GM21390 (cell line): Measurements from ENCODE around the gene HTR3B.
"Not testable (repeated sequence)": the region's sequence is repeated elsewhere in the genome, so short reads cannot be mapped to it uniquely, and the experiment has no call there.

ENCODE experiments used
- ATAC-seq: cut with Tn5 transposase; IDR thresholded peaks from one replicate; pipeline ENCODE4 v1.9.1; 2021; ENCODE audit not compliant: unreplicated experiment

Gene HTR3B, protein sequence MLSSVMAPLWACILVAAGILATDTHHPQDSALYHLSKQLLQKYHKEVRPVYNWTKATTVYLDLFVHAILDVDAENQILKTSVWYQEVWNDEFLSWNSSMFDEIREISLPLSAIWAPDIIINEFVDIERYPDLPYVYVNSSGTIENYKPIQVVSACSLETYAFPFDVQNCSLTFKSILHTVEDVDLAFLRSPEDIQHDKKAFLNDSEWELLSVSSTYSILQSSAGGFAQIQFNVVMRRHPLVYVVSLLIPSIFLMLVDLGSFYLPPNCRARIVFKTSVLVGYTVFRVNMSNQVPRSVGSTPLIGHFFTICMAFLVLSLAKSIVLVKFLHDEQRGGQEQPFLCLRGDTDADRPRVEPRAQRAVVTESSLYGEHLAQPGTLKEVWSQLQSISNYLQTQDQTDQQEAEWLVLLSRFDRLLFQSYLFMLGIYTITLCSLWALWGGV

DNA sequence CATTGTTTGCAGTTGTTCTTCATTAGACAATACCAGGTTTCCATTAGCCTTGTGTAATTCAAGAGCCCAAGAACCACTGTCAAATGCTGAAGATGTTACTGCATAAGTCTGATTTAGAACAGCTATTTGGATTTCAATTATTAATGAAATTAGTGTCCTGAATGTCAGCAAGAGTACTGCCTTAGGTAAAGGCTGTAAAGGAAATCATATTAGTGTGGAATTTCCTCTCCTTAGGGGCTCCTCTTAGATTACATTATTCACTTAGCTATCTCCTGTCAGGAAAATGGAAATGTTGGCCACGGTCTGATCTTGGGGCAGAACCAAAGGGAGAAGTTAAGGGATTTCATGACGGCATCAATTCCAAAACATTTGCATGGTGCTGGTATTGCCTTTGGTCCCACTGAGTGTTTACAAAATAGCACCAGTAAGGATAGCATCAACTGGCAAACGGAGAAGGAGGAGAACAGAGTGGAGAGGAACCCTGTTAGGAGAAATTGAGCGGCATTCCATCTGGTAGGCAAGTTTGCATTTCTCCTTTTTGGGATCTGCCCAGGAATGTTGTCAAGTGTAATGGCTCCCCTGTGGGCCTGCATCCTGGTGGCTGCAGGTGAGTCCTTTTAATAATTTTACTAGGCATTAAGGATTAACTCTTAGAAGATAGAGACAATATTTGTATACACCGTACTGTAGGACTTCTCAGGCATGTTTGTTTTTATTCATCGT is at the start of gene HTR3B:
Gene HTR3B (plus strand): TSS at position 418 of the 723 bp plus-strand sequence. CDS start 138 bp downstream, at position 556.
- ATAC-seq, result no peak

DNA sequence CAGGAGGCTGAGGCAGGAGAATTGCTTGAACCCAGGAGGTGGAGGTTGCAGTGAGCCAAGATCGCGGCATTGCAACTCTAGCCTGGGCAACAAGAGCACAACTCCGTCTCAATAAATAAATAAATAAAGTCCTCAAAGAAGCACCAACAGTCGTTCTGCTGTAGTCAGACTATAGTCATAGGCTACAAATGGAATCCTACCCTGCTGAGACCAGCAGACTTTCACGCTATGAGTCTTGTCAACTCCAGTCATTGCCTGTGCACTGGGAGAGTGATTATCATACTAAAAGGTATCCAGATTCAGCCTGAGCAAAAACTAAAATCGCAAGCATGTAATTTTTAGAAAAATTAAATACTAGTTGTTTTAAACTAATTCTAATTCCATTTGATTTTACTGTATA is 48.8 kb upstream of the HTR3B start:
- ATAC-seq, result no peak

DNA sequence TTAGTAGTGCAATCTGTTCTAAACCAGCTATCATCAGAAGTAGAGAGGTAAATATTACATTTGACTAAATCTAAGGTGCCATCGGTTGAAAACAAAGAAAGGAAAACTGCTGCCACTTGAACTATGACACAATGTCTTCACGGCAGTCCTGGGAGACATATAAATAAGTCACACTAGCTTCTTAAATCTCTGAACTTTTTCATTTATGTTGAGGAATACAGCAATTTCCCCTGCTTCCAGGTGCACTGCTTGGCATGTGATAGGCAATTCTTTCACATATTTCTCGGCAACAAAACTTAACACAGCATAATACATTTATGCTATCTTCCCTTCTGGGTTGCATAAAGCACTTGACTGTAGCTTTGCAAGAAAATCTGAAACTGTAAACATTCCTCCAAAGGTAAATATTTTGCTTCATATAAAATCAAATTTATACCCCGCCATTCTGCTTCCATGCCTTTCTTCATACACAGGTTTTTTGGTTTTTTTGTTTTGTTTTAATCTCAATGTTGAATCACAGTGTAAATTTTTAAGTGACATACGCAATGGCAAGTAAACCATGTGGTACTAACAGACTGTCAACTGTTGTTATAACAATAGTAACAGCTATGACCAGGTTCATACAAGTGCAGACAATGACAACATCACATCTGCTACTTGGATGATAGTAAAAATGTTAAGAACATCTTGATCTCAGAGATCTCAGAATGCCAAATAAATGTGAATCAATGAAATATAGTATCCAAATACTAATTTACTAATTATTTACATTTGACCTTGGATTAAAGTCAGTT is 47.4 kb upstream of the HTR3B start:
- no peak for ATAC-seq

DNA sequence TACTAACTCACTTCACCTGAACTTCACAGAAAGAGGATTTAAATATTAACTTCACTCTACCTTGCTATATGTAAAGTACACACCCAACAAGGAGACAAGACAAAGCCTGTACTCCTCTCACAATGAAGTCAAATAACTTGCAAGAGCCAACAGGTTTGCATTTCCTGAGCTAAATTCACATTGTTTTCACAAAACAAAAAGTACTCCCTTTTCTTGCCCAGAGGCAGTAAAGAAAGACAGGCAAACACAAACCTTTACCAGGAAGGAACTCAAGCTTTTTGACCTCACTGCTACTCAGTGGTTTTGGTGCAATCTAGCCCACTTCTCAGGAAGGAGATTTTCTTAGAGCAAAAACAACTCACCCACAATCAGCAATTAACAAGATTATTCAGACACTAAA is 44.9 kb upstream of the HTR3B start:
- ATAC-seq, result no peak

- ATAC-seq, result no peak
Observed at GRCh38 chr11:113862435-113862834, 42.2 kb upstream of the HTR3B start.

DNA sequence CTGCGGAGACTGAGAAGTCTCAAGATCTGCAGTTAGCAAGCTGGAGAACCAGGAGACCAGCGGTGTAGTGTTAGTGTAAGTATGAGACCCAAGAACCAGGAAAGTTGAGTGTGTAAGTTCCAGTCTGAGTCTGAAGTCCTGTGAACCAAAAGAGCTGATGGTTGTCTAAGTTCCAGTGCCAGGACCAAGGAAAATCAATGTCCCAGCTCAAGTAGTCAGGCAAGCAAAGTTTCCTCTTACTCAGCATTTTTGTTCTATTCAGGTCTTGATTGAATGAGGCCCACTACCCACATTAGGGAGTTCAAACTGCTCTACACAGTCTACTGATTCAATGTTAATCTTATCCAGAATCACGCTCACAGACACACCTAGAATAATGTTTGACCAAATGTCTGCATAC is 40.2 kb upstream of the HTR3B start:
- ATAC-seq, result no peak

DNA sequence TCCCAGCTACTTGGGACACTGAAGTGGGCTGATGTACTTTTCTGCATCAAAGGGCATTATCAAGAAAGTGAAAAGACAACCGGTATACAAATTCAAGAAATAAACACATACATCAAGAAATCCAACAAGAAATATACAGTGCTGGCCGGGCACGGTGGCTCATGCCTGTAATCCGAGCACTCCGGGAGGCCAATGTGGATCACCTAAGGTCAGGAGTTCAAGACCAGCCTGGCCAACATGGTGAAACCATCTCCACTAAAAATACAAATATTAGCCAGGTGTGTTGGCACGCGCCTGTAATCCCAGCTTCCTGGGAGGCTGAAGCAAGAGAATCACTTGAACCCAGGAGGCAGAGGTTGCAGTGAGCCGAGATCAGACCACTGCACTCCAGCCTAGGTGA is 38.7 kb upstream of the HTR3B start:
- ATAC-seq, result no peak

DNA sequence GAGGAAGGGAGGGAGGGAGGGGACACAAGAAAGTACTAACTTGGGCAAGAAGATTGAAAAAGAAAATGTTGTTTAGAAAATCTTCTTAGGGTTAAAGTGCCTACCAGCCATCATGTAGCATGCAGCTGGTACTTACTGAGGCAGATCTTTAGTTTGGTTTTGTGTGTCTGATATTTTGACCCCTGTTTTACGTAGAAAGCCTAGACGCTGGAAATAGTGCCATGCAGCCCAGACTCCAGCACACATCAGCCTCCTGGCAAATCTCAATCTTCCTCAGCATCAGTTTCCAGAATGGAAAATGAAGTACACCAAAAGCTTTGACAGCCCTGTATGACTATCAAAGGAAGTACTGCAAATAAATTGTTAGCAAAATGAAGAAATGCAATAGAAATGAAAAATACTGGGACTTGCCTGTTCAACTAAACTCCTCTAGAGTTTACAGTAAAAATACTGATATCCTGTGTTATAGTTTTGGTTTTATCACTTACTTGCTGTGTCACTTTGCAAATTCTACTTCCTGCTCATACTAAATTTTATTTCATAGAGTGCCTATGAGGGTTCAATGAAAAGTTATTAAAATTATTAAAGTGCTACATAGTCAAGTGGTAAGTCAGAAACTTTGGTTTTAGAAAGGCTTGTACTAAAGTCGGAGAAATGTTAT is 36.6 kb upstream of the HTR3B start:
- no peak for ATAC-seq

- ATAC-seq, result no peak
Observed at GRCh38 chr11:113871336-113871735, 33.3 kb upstream of the HTR3B start.

- ATAC-seq, result no peak
Observed at GRCh38 chr11:113873236-113873626, 31.4 kb upstream of the HTR3B start.

DNA sequence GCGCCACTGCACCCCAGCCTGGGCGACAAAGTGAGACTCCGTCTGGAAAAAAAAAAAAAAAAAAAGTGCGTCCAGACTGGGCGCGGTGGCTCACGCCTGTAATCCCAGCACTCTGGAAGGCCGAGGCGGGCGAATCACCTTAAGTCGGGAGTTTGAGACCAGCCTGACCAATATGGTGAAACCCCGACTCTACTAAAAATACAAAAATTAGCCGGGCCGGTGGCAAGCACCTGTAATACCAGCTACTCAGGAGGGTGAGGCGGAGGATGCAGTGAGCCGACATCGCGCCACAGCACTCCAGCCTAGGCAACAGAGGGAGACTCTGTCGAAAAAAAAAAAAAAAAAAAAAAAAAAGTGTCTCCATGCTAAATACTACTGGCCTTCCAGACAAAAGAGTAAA is 30.5 kb upstream of the HTR3B start:
- no peak for ATAC-seq

- peak; percentile 43 for ATAC-seq
Observed at GRCh38 chr11:113874581-113875233, 29.9 kb upstream of the HTR3B start.

- ATAC-seq, result peak; percentile 80
Observed at GRCh38 chr11:113875234-113876073, 29.1 kb upstream of the HTR3B start, which contains the start of gene USP28. TSS of gene USP28 (minus strand) at chr11:113875572. CDS start at chr11:113875501, 71 bp downstream.

DNA sequence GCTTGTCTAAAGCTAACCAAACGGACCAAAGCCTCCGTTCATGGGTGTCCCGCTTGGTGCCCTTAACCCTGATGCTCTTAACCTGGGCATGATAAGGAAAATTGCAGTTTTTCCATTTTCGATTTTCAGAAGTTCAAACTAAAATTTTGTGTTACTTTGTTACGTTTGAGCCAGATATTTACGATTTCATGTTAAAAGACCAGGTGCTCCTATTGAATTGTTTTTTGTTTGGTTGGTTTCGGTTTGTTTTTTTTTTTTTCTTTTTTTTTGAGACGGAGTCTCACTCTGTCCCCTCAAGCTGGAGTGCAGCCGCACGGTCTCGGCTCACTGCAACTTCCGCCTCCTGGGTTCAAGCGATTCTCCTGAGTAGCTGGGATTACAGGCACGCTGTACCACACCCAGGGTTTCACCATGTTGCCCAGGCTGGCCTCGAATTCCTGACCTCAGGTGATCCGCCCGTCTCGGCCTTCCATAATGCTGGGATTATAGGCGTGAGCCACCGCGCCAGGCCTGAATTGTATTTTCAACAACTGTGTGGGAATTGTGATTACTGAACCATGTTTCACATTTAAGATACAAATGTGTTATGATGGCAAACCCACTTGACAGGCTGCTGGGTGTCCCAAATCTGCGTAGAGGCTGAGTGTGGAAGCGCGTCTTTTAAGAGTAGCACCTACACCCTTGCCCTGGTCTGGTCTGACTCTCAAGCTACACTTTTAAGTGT is 28.4 kb upstream of the HTR3B start:
- ATAC-seq, result no peak

GRCh38 chr11:113876798-113877669 is 27.6 kb upstream of the HTR3B start:
- no peak for ATAC-seq

- ATAC-seq, result no peak
Observed at GRCh38 chr11:113877670-113878055, 26.9 kb upstream of the HTR3B start.

DNA sequence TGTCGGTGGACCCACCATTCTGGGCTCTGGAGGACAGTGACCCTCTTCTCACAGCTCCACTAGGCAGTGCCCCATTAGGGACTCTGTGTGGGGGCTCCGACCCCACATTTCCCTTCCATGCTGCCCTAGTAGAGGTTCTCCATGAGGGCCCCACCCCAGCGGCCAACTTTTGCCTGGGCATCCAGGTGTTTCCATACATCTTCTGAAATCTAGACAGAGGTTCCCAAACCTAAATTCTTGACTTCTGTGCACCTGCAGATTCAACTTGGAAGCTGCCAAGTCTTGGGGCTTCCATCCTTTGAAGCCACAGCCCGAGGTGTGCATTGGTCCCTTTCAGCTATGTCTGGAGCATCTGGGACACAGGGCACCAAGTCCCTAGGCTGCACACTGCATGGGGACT is 25.1 kb upstream of the HTR3B start:
- ATAC-seq, result not testable (repeated sequence)

DNA sequence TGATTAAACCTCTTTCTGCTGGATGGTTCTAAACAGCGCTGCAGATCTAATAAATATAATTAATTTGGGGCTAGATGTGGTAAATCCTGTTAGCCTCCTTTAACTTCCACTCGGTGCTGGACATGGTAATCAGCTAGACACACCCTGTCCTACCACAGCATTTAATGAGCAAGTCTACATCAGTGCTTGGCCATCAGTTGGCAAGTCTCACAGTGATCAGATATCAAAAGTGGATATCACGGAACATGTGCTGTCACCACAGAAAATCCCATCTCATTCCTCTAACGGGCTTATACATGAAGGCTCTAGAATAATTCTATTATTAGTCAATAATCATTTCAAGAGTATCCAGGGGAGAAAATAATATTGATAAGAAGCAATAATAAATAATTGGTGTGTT is 23.6 kb upstream of the HTR3B start:
- no peak for ATAC-seq
